ENCODE data around the gene CABLES2. TPM values are rescaled to one million over a fixed set of nuclear protein-coding genes. Genes with fewer than 3 reads are reported as not detected.

The CABLES2 gene
- total and polyA plus RNA-seq, 10 of the 15 experiments (the other 5 are each of a cell fraction or from before 2014, with no cell fraction given): 2.2 to 14.9 (median 5.3) TPM

DNA sequence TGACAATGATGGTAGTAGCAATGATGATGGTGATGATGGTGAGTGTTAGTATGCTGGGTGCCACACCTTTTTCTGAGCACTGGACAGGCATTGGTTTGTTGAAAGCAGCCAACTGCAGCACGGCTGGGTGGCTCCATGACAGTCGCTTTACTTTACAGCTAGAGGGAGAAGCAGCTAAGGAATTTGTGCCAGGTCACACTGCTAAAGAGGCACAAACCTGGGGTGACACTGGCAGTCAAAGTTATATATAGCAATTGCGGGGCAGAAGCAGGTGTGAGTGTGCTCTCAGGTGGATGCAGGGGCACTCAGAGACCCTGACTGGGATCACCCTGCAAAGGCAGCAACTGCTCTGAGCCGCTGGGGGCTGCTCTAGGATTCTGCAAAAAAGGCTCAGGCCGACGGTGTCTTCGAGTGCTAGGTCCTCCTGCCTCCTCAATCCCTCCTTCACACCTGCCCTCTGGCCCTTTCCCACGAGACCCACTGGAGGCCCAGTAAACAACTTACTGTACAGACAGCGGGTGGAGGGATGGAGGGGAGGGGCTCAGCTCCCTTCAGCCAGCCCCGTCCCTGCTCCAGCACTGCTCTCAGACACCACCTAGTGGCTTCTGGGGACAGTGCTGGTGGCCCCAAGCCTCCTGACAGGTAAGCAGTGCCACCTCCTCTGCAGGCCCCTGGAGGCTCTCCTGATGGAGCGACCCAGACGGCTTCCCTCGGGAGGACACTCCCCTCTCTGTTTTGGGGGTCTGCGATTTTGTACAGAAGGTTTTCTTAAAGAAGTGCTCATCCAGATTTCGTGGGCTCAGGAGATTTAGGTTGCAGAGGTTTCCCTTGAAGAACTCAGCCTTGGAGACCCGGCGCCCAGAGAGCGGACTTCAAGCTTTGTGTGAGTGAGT is 24.5 kb downstream of the CABLES2 start (continued):
- TF ChIP-seq PRDM15 (CRISPR knock-in tag; IDR thresholded peaks at IDR 0.05) (no peak), SMAD5 (IDR thresholded peaks at IDR 0.05; ENCODE audit: low read depth) (no peak), KAT2A (conservative IDR thresholded peaks at IDR 0.05; ENCODE audit: control insufficient read depth, low read depth, low read length) (no peak), SIN3A (IDR thresholded peaks at IDR 0.05; ENCODE audit: low read depth, low read length) (no peak), JUNB (IDR thresholded peaks at IDR 0.05) (no peak), SUPT20H (IDR thresholded peaks at IDR 0.05; ENCODE audit: borderline replicate concordance, control insufficient read depth, low read depth, low read length) (no peak), NFYA (IDR thresholded peaks at IDR 0.05; ENCODE audit: borderline replicate concordance, low read depth, low read length) (no peak), MLLT1 (IDR thresholded peaks at IDR 0.05) (no peak), MXI1 (IDR thresholded peaks at IDR 0.05; ENCODE audit: low read depth, low read length) (peak; percentile 32; the same call in 1 of the 2 replicates), ZNF24 (IDR thresholded peaks at IDR 0.05) (no peak), POU2F2 (IDR thresholded peaks at IDR 0.05; ENCODE audit: borderline replicate concordance, low read depth, low read length) (no peak), NFYB (IDR thresholded peaks at IDR 0.05; ENCODE audit: insufficient read depth, low read depth, low read length) (no peak), ZZZ3 (IDR thresholded peaks at IDR 0.05; ENCODE audit: control insufficient read depth, insufficient read length, low read depth) (no peak)
- TF ChIP-seq, protein P1, sequence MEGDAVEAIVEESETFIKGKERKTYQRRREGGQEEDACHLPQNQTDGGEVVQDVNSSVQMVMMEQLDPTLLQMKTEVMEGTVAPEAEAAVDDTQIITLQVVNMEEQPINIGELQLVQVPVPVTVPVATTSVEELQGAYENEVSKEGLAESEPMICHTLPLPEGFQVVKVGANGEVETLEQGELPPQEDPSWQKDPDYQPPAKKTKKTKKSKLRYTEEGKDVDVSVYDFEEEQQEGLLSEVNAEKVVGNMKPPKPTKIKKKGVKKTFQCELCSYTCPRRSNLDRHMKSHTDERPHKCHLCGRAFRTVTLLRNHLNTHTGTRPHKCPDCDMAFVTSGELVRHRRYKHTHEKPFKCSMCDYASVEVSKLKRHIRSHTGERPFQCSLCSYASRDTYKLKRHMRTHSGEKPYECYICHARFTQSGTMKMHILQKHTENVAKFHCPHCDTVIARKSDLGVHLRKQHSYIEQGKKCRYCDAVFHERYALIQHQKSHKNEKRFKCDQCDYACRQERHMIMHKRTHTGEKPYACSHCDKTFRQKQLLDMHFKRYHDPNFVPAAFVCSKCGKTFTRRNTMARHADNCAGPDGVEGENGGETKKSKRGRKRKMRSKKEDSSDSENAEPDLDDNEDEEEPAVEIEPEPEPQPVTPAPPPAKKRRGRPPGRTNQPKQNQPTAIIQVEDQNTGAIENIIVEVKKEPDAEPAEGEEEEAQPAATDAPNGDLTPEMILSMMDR (IDR thresholded peaks at IDR 0.05 in 2 of 3, conservative IDR thresholded peaks at IDR 0.05 in 1 of 3; ENCODE audit: control insufficient read depth in 2 of 3, extremely low read depth in 1 of 3, insufficient read depth in 1 of 3, low read depth in 3 of 3, low read length in 3 of 3): peak; percentile 93 to 99 (median 94)
- TF ChIP-seq, protein P2, sequence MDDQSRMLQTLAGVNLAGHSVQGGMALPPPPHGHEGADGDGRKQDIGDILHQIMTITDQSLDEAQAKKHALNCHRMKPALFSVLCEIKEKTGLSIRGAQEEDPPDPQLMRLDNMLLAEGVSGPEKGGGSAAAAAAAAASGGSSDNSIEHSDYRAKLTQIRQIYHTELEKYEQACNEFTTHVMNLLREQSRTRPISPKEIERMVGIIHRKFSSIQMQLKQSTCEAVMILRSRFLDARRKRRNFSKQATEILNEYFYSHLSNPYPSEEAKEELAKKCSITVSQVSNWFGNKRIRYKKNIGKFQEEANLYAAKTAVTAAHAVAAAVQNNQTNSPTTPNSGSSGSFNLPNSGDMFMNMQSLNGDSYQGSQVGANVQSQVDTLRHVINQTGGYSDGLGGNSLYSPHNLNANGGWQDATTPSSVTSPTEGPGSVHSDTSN (IDR thresholded peaks at IDR 0.05; ENCODE audit: insufficient replicate concordance, low read depth, low read length): no peak
